Measurements from ENCODE around the gene XYLT1.

XYLT1 gene

DNA sequence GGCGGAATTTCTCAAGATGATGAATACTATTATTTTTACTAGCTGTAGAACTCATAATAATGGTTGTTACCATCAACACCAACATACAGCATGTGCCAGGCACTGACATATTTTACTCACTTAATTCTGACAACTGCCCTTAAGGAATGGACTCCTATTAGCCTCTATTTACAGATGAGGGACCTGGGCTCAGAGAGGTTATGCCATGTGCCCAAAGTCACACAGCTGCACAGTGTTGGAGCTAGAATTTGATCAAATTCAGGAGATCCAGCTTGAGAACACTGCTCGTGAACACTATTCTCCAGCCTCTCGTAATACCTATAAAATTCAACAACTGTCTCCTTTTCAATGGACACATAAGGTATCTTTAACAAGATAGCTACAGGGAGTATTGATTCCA lies 97.2 kb downstream of the XYLT1 start:
- TF ChIP-seq CTCF (IDR thresholded peaks at IDR 0.05; ENCODE audit: extremely low read depth, insufficient read depth, missing control alignments): no peak
- no peak for DNase-seq (ENCODE audit: low spot score)
- in situ Hi-C loops (cut with MboI; ENCODE audit: low pct_unique_long_range_greater_than_20kb, low sequenced_read_pairs, unreplicated experiment): no loop called here

DNA sequence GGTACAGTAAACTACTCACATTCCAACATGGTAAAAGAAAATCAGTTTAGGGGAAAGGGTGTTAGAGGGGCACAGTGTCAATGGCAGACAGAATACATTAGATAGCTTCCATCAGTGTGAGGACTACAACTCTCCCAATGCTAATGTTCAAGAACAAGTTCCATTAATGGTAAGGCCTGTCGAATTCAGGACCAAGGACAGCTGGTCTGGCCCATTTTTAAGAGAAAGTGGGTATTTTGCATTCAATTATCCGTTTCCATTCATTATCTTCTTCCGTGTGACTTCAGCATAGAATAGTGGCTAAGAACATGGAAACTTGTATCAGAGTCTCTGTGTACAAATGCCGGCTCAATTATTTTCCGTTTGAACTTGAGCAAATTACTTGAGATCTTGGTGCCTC lies 98.4 kb downstream of the XYLT1 start:
- DNase-seq (ENCODE audit: low spot score): no peak
- TF ChIP-seq CTCF (IDR thresholded peaks at IDR 0.05; ENCODE audit: extremely low read depth, insufficient read depth, missing control alignments): no peak
- in situ Hi-C loops (cut with MboI; ENCODE audit: low pct_unique_long_range_greater_than_20kb, low sequenced_read_pairs, unreplicated experiment): no loop called here

DNA sequence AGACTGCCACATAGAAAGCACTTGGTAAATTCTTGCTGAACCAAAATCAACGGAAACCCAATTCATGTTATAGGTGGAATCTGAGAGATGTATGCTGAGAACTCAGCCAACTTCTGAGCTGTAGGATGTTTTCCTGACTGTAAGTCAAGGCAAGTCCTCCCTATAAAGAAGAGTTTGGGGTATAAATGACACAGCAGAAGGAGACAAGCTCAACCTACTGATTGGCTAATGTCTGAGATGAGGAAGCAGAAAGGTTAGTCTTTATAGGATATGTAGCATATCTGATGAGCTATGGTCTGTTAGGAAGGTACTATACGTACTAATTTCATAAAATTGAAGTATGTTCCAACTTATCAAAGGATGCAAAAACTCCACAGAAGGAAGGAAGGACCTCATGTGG lies 99.5 kb downstream of the XYLT1 start:
- no peak for TF ChIP-seq CTCF (IDR thresholded peaks at IDR 0.05; ENCODE audit: extremely low read depth, insufficient read depth, missing control alignments)
- DNase-seq (ENCODE audit: low spot score): no peak
- in situ Hi-C loops (cut with MboI; ENCODE audit: low pct_unique_long_range_greater_than_20kb, low sequenced_read_pairs, unreplicated experiment): no loop called here

GRCh38 chr16:17370731-17371285 lies 100.0 kb downstream of the XYLT1 start:
- in situ Hi-C loops (cut with MboI; ENCODE audit: low pct_unique_long_range_greater_than_20kb, low sequenced_read_pairs, unreplicated experiment): no loop called here
- no peak for TF ChIP-seq CTCF (IDR thresholded peaks at IDR 0.05; ENCODE audit: extremely low read depth, insufficient read depth, missing control alignments)
- no peak for DNase-seq (ENCODE audit: low spot score)

- no peak for DNase-seq (ENCODE audit: low spot score)
- in situ Hi-C loops (cut with MboI; ENCODE audit: low pct_unique_long_range_greater_than_20kb, low sequenced_read_pairs, unreplicated experiment): no loop called here
- TF ChIP-seq CTCF (IDR thresholded peaks at IDR 0.05; ENCODE audit: extremely low read depth, insufficient read depth, missing control alignments): no peak
Measured at GRCh38 chr16:17370223-17370707, 100.5 kb downstream of the XYLT1 start.

- no peak for TF ChIP-seq CTCF (IDR thresholded peaks at IDR 0.05; ENCODE audit: extremely low read depth, insufficient read depth, missing control alignments)
- peak; percentile 39 for DNase-seq (ENCODE audit: low spot score)
- in situ Hi-C loops (cut with MboI; ENCODE audit: low pct_unique_long_range_greater_than_20kb, low sequenced_read_pairs, unreplicated experiment): no loop called here
Measured at GRCh38 chr16:17369421-17370222, 101.1 kb downstream of the XYLT1 start.

Data from GM13977 (cell line).